GM12801 (cell line): ENCODE results near the gene PDPK1.

Experiments
- TF ChIP-seq, protein P1 (sequence below): IDR thresholded peaks from one replicate; pipeline ENCODE4 v1.5.1; 2011; ENCODE audit warnings: control low read depth; ENCODE audit not compliant: insufficient read length; ENCODE audit errors: extremely low read depth

The PDPK1 gene

GRCh38 chr16:2533912-2534311, 3.9 kb upstream of the PDPK1 start:
- TF ChIP-seq, protein P1, sequence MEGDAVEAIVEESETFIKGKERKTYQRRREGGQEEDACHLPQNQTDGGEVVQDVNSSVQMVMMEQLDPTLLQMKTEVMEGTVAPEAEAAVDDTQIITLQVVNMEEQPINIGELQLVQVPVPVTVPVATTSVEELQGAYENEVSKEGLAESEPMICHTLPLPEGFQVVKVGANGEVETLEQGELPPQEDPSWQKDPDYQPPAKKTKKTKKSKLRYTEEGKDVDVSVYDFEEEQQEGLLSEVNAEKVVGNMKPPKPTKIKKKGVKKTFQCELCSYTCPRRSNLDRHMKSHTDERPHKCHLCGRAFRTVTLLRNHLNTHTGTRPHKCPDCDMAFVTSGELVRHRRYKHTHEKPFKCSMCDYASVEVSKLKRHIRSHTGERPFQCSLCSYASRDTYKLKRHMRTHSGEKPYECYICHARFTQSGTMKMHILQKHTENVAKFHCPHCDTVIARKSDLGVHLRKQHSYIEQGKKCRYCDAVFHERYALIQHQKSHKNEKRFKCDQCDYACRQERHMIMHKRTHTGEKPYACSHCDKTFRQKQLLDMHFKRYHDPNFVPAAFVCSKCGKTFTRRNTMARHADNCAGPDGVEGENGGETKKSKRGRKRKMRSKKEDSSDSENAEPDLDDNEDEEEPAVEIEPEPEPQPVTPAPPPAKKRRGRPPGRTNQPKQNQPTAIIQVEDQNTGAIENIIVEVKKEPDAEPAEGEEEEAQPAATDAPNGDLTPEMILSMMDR = no peak

GRCh38 chr16:2535625-2536013, 2.2 kb upstream of the PDPK1 start:
- TF ChIP-seq, protein P1 = no peak

GRCh38 chr16:2584729-2585650, 47.2 kb downstream of the PDPK1 start:
- TF ChIP-seq, protein P1 = no peak

DNA sequence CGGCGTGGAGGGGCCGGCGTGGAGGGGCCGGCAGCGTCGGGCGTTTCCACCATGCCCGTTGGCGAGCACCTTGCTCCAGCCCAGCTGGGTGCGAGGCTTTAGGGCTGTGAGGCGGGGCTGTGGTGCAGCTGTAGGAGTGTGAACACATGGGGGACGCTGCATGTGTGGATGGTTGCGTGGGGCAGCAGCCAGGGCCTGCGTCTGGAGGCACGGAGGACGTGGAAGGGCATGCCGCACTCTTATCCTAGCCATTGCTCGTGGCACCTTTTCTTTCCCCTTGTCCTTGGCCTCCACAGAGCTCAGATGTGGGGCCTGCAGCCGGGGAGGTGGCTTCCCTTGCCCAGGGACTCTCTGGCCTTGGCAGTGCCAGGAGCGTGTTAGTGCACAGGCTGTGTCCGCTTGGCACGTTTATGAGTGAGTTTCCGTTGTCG, 47.8 kb downstream of the PDPK1 start:
- TF ChIP-seq, protein P1 = no peak

DNA sequence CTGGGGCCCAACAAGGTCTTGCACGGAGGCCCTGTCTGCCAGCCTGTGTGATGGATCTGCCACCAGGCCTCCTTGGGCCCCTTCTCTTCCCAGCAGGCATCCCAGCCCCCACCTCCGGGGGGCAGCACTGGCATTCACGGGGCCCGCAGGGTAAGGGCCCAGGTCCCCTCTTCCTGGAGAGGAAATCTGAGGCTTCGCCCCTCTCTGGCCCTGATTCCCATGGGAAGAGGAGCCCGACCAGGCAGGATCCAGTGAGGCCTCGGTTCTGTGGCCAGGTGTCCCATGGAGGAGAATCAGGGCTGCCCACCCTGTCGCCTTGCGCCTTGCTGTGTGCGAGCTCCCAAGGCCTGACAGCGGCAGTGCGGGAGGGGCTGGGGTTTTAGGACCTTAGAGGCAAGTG, 48.4 kb downstream of the PDPK1 start:
- TF ChIP-seq, protein P1 = no peak

GRCh38 chr16:2586901-2587480, 49.2 kb downstream of the PDPK1 start:
- TF ChIP-seq, protein P1 = no peak

DNA sequence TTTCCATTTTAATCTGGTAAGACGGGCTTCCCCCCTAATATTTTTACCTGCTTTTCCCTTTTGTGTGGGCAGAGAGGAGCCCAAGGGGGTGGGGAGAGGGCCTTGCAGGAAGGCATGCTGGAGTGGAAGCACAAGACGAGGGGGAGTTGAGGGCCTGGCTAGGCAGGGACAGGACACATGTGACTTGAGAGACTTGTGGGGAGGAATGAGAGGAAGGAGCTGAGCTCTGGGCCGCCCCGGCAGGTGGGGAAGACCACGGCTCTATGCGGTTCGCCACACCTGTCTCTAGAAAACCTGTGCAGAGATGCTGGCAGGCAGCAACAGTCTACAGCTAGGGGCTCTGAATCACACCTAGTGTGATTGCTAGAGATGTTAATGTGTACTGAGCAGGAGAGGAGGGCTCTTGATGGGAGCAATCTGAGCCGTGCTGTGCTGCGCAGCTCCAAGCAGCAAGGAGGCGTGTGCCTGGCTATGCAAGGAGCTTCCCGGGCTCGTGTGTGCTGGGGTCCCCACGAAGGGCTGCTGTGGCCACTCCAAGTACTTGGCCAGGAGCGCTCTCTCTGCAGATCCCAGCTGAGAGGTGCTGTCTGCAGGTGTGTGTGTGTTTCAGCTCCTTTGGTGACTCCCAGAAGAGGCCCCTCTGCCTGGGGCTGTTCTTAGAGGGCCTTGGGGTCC, 50.2 kb downstream of the PDPK1 start:
- TF ChIP-seq, protein P1 = no peak
